K562 (cell line): ENCODE measurements around the gene TRUB2. TPM values are rescaled to one million over a fixed set of nuclear protein-coding genes. Genes with fewer than 3 reads are reported as not detected.
A peak's percentile ranks its signal among the peaks of the same experiment; 100 is the strongest.

Source experiments
- ARID4B ChIP-seq: sonication (generic); formaldehyde crosslinking; IDR thresholded peaks from 2 replicates; pipeline ENCODE4 v1.8.0; 2022; ENCODE audit warnings: mild to moderate bottlenecking, missing genetic modification reagents
- DPF2 ChIP-seq: fragments of 450-650 bp; IDR thresholded peaks from 2 replicates; pipeline ENCODE4 v1.6.1; 2016
- GATA2 ChIP-seq: sonication (generic); formaldehyde crosslinking; IDR thresholded peaks from 2 replicates; pipeline ENCODE4 v1.4.0; 2020; ENCODE audit warnings: mild to moderate bottlenecking, missing genetic modification reagents
- GTF2F1 ChIP-seq: IDR thresholded peaks from 2 replicates; pipeline ENCODE4 v1.6.1; 2011; ENCODE audit warnings: low read depth, low read length, improper control_type of control experiment
- HOMEZ ChIP-seq: fragments of 250-450 bp; sonication (Bioruptor Pico); IDR thresholded peaks from 2 replicates; pipeline ENCODE4 v1.4.0; 2020; ENCODE audit warnings: mild to moderate bottlenecking, moderate library complexity
- KLF6 ChIP-seq: fragments of 250-450 bp; sonication (Bioruptor Pico); IDR thresholded peaks from 2 replicates; pipeline ENCODE4 v1.4.0; 2020; ENCODE audit warnings: mild to moderate bottlenecking, moderate library complexity, borderline replicate concordance
- MITF ChIP-seq: IDR thresholded peaks from 2 replicates; pipeline ENCODE4 v1.6.1; 2014; ENCODE audit warnings: antibody characterized with exemption
- ZNF224 ChIP-seq: sonication (generic); formaldehyde crosslinking; IDR thresholded peaks from 2 replicates; pipeline ENCODE4 v1.8.0; 2022; ENCODE audit warnings: mild to moderate bottlenecking, missing genetic modification reagents
- ZNF407 ChIP-seq: fragments of 450-650 bp; IDR thresholded peaks from 2 replicates; pipeline ENCODE4 v1.6.1; 2016; ENCODE audit warnings: low read depth
- ZNF436 ChIP-seq: fragments of 250-450, 450-650 bp; sonication (Bioruptor Pico); formaldehyde crosslinking; IDR thresholded peaks from 2 replicates; pipeline ENCODE4 v1.7.0; 2020; ENCODE audit warnings: mild to moderate bottlenecking
- polyA plus RNA-seq, 8 experiments: library from polyadenylated mRNA; depleted of rRNA in 4 of 8; stranded (reverse) in 5 of 8; unstranded in 3 of 8; fragments of >200 nt; fragmentation: Nextera tagmentation in 2 of 8; fragmentation: Illumina TruSeq in 1 of 8; extraction: Ambion mirVana in 2 of 8; extraction: Trizol in 1 of 8; gene quantifications; 2 replicates each; pipeline versions ENCODE4 v1.2.1 to v1.2.3, GENCODE V29; 2011 to 2014; ENCODE audit warnings: inconsistent platforms in 1 of 8, missing spikeins in 1 of 8
- total RNA-seq, 7 experiments: library from RNA; depleted of rRNA in 6 of 7; stranded (reverse); fragments of >200 nt in 6 of 7; fragmentation: Illumina TruSeq in 2 of 7; extraction: Trizol in 2 of 7; gene quantifications; 2 replicates each; pipeline versions ENCODE4 v1.2.1 to v1.2.3, GENCODE V29; 2011 to 2021; ENCODE audit warnings: low replicate concordance in 1 of 7

TRUB2 gene
- total and polyA plus RNA-seq, 9 of the 15 experiments (the other 6 are each of a cell fraction or from before 2014, with no cell fraction given) = 9.3 to 110 (median 63.0) TPM

- TF ChIP-seq ZNF407 = peak; percentile 67; the same call in 1 of the 2 replicates
- peak; percentile 2; the same call in 1 of the 2 replicates for TF ChIP-seq ZNF436 (CRISPR knock-in tag)
- peak; percentile 73 for TF ChIP-seq DPF2
- TF ChIP-seq MITF = no peak
- TF ChIP-seq GTF2F1 = peak; percentile 87
- TF ChIP-seq HOMEZ (CRISPR knock-in tag) = no peak
- peak; percentile 94 for TF ChIP-seq ARID4B (CRISPR knock-in tag)
- TF ChIP-seq ZNF224 (CRISPR knock-in tag) = no peak
- TF ChIP-seq KLF6 (CRISPR knock-in tag) = peak; percentile 65; the same call in 1 of the 2 replicates
- no peak for TF ChIP-seq GATA2
Observed at GRCh38 chr9:128339761-128340690, 17.8 kb upstream of the TRUB2 start, which contains the start of gene SLC27A4 (continued).
